Measurements from ENCODE around the gene NXPE3. TPM values are rescaled to one million over a fixed set of nuclear protein-coding genes. Genes with fewer than 3 reads are reported as not detected.
A peak's percentile ranks its signal among the peaks of the same experiment; 100 is the strongest.

NXPE3 gene
- total RNA-seq, 2 experiments from 2014 or later = 19.9 to 22.5 TPM

GRCh38 chr3:101780661-101781060, 1.6 kb downstream of the NXPE3 start:
- Mint-ChIP-seq H3K27ac (peak overlapping the region; percentile 94), H3K4me3 (peak overlapping the region; percentile 93), H3K36me3 (peaks cover 22% of the 10 kb centered on the region), H3K27me3 (no peaks in the 10 kb centered on the region), H3K4me1 (peaks cover 60% of the 10 kb centered on the region), H3K9me3 (no peaks in the 10 kb centered on the region)
- DNase-seq = no peak

GRCh38 chr3:101781166-101781565, 2.2 kb downstream of the NXPE3 start:
- peak overlapping the region; percentile 93 for H3K4me3 Mint-ChIP-seq
- H3K27me3 Mint-ChIP-seq = no peaks in the 10 kb centered on the region
- peak overlapping the region; percentile 66 for H3K27ac Mint-ChIP-seq
- H3K36me3 Mint-ChIP-seq = peaks cover 25% of the 10 kb centered on the region
- peaks cover 63% of the 10 kb centered on the region for H3K4me1 Mint-ChIP-seq
- no peak for DNase-seq
- no peaks in the 10 kb centered on the region for H3K9me3 Mint-ChIP-seq

GRCh38 chr3:101784855-101785613, 6.0 kb downstream of the NXPE3 start:
- Mint-ChIP-seq H3K36me3 (peaks cover 57% of the 10 kb centered on the region), H3K27me3 (no peaks in the 10 kb centered on the region), H3K4me3 (peak overlapping the region; percentile 69), H3K27ac (peak overlapping the region; percentile 92), H3K4me1 (peaks cover 50% of the 10 kb centered on the region), H3K9me3 (no peaks in the 10 kb centered on the region)
- no peak for DNase-seq

- Mint-ChIP-seq H3K27ac (no peak overlapping the region), H3K36me3 (peaks cover 83% of the 10 kb centered on the region), H3K4me1 (peaks cover 36% of the 10 kb centered on the region), H3K4me3 (no peak overlapping the region), H3K9me3 (peaks cover 10% of the 10 kb centered on the region), H3K27me3 (no peaks in the 10 kb centered on the region)
- DNase-seq = no peak
Observed at GRCh38 chr3:101791778-101792177, 12.8 kb downstream of the NXPE3 start.

GRCh38 chr3:101796077-101796680, 17.2 kb downstream of the NXPE3 start:
- Mint-ChIP-seq H3K27me3 (no peaks in the 10 kb centered on the region), H3K9me3 (peaks cover 10% of the 10 kb centered on the region), H3K27ac (no peak overlapping the region), H3K4me3 (no peak overlapping the region), H3K36me3 (peaks cover 65% of the 10 kb centered on the region), H3K4me1 (peaks cover 39% of the 10 kb centered on the region)
- no peak for DNase-seq

GRCh38 chr3:101801174-101801573, 22.2 kb downstream of the NXPE3 start:
- peaks cover 30% of the 10 kb centered on the region for H3K4me1 Mint-ChIP-seq
- peak overlapping the region; percentile 32 for H3K27ac Mint-ChIP-seq
- no peak for DNase-seq
- H3K9me3 Mint-ChIP-seq = no peaks in the 10 kb centered on the region
- H3K27me3 Mint-ChIP-seq = no peaks in the 10 kb centered on the region
- H3K36me3 Mint-ChIP-seq = peaks cover 35% of the 10 kb centered on the region
- no peak overlapping the region for H3K4me3 Mint-ChIP-seq

- H3K27ac Mint-ChIP-seq = no peak overlapping the region
- H3K4me3 Mint-ChIP-seq = no peak overlapping the region
- no peaks in the 10 kb centered on the region for H3K9me3 Mint-ChIP-seq
- no peaks in the 10 kb centered on the region for H3K27me3 Mint-ChIP-seq
- H3K4me1 Mint-ChIP-seq = peaks cover 24% of the 10 kb centered on the region
- DNase-seq = no peak
- peaks cover 28% of the 10 kb centered on the region for H3K36me3 Mint-ChIP-seq
Observed at GRCh38 chr3:101802179-101802578, 23.2 kb downstream of the NXPE3 start.

GRCh38 chr3:101803173-101803782, 24.3 kb downstream of the NXPE3 start:
- Mint-ChIP-seq H3K27me3 (no peaks in the 10 kb centered on the region), H3K4me1 (peaks cover 25% of the 10 kb centered on the region), H3K4me3 (no peak overlapping the region), H3K27ac (peak overlapping the region; percentile 23), H3K36me3 (peaks cover 24% of the 10 kb centered on the region), H3K9me3 (no peaks in the 10 kb centered on the region)
- no peak for DNase-seq

- H3K4me1 Mint-ChIP-seq = peaks cover 27% of the 10 kb centered on the region
- DNase-seq = no peak
- no peak overlapping the region for H3K4me3 Mint-ChIP-seq
- peaks cover 23% of the 10 kb centered on the region for H3K36me3 Mint-ChIP-seq
- no peaks in the 10 kb centered on the region for H3K27me3 Mint-ChIP-seq
- H3K9me3 Mint-ChIP-seq = no peaks in the 10 kb centered on the region
- H3K27ac Mint-ChIP-seq = peak overlapping the region; percentile 23
Observed at GRCh38 chr3:101803939-101804338, 24.9 kb downstream of the NXPE3 start.

- Mint-ChIP-seq H3K27me3 (no peaks in the 10 kb centered on the region), H3K9me3 (no peaks in the 10 kb centered on the region), H3K36me3 (peaks cover 17% of the 10 kb centered on the region), H3K4me3 (no peak overlapping the region), H3K27ac (no peak overlapping the region), H3K4me1 (peaks cover 37% of the 10 kb centered on the region)
- DNase-seq = no peak
Observed at GRCh38 chr3:101806491-101806890, 27.5 kb downstream of the NXPE3 start.

- DNase-seq = no peak
- Mint-ChIP-seq H3K4me3 (no peak overlapping the region), H3K4me1 (peaks cover 41% of the 10 kb centered on the region), H3K27me3 (no peaks in the 10 kb centered on the region), H3K27ac (no peak overlapping the region), H3K36me3 (peaks cover 14% of the 10 kb centered on the region), H3K9me3 (no peaks in the 10 kb centered on the region)
Observed at GRCh38 chr3:101807888-101808287, 28.9 kb downstream of the NXPE3 start.

GRCh38 chr3:101809178-101810021, 30.4 kb downstream of the NXPE3 start:
- Mint-ChIP-seq H3K36me3 (peaks cover 4% of the 10 kb centered on the region), H3K4me1 (peaks cover 44% of the 10 kb centered on the region), H3K27me3 (no peaks in the 10 kb centered on the region), H3K9me3 (no peaks in the 10 kb centered on the region), H3K27ac (no peak overlapping the region), H3K4me3 (no peak overlapping the region)
- no peak for DNase-seq

GRCh38 chr3:101810022-101810418, 31.0 kb downstream of the NXPE3 start:
- H3K9me3 Mint-ChIP-seq = no peaks in the 10 kb centered on the region
- no peak overlapping the region for H3K27ac Mint-ChIP-seq
- peaks cover 4% of the 10 kb centered on the region for H3K36me3 Mint-ChIP-seq
- H3K4me1 Mint-ChIP-seq = peaks cover 47% of the 10 kb centered on the region
- H3K4me3 Mint-ChIP-seq = no peak overlapping the region
- H3K27me3 Mint-ChIP-seq = no peaks in the 10 kb centered on the region
- no peak for DNase-seq

- no peaks in the 10 kb centered on the region for H3K27me3 Mint-ChIP-seq
- peak overlapping the region; percentile 34 for H3K27ac Mint-ChIP-seq
- peaks cover 10% of the 10 kb centered on the region for H3K36me3 Mint-ChIP-seq
- DNase-seq = no peak
- H3K9me3 Mint-ChIP-seq = no peaks in the 10 kb centered on the region
- peaks cover 55% of the 10 kb centered on the region for H3K4me1 Mint-ChIP-seq
- no peak overlapping the region for H3K4me3 Mint-ChIP-seq
Observed at GRCh38 chr3:101811875-101812274, 32.9 kb downstream of the NXPE3 start.

- no peak overlapping the region for H3K4me3 Mint-ChIP-seq
- H3K27ac Mint-ChIP-seq = no peak overlapping the region
- H3K36me3 Mint-ChIP-seq = peaks cover 18% of the 10 kb centered on the region
- peaks cover 59% of the 10 kb centered on the region for H3K4me1 Mint-ChIP-seq
- DNase-seq = no peak
- no peaks in the 10 kb centered on the region for H3K9me3 Mint-ChIP-seq
- H3K27me3 Mint-ChIP-seq = no peaks in the 10 kb centered on the region
Observed at GRCh38 chr3:101812895-101813294, 33.9 kb downstream of the NXPE3 start.

All from activated naive CD8-positive, alpha-beta T cell treated with anti-CD3 and anti-CD28 coated beads for 36 hours (primary cell).